ENCODE results near the gene SECISBP2L. TPM values are rescaled to one million over a fixed set of nuclear protein-coding genes. Genes with fewer than 3 reads are reported as not detected.
"Not testable (repeated sequence)": the region's sequence is repeated elsewhere in the genome, so short reads cannot be mapped to it uniquely, and the experiment has no call there.

Gene SECISBP2L
- total RNA-seq, 1 donor = 74.3 TPM

DNA sequence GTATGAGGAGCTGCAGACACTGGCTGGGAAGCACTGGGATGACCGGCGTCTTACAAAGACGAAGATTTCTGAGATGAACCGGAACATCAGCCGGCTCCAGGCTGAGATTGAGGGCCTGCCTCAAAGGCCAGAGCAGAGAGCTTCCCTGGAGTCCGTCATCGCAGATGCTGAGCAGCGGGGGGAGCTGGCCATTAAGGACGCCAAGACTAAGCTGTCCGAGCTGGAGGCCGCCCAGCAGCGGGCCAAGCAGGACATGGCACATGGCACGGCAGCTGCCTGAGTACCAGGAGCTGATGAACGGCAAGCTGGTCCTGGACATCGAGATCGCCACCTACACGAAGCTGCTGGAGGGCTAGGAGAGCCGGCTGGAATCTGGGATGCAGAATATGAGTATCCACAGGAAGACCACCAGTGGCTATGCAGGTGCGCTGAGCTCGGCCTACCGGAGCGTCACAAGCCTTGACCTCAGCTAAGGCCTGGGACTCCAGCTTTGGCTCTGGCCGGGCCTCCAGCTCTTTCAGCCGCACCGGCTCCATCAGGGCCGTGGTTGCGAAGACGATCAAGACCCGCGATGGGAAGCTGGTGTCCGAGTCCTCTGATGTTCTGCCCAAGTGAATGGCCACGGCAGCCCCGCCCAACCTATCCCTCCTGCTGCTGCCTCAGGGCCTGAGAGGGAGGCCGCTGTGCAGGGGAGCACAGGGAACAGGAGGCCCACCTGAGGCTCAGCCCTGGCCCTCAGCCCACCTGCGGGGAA is 73.3 kb downstream of the SECISBP2L start:
- H3K4me3 ChIP-seq (ENCODE audit: low read depth, low read length) = no peak overlapping the region
- TF ChIP-seq CTCF (IDR thresholded peaks at IDR 0.05; ENCODE audit: insufficient read depth, low read depth, low read length) = no peak
- no peak for DNase-seq (ENCODE audit: low read depth)

GRCh38 chr15:48970926-48971325 is 75.3 kb downstream of the SECISBP2L start:
- not testable (repeated sequence) for DNase-seq (ENCODE audit: low read depth); H3K4me3 ChIP-seq (ENCODE audit: low read depth, low read length)

DNA sequence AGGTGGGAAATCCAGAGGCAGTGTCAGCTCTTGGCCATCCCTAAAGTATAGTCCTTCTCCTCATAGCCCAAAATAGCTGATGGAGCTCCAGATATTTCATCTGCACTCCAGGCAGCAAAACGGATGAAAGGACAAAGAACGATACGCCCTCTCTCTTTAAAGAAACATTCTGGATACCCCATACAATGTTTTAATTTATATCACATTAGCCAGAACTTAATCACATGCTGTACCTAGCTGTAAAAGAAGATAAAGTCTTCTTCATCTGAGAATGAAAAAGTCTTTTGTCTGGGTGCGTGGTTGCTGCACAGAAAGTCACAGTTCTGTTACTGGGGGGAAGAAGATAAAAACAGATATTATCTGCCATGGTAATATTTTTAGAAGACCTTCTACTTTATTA is 78.2 kb downstream of the SECISBP2L start:
- no peak for DNase-seq (ENCODE audit: low read depth)
- H3K4me3 ChIP-seq (ENCODE audit: low read depth, low read length) = no peak overlapping the region
- no peak for TF ChIP-seq CTCF (IDR thresholded peaks at IDR 0.05; ENCODE audit: insufficient read depth, low read depth, low read length)

DNA sequence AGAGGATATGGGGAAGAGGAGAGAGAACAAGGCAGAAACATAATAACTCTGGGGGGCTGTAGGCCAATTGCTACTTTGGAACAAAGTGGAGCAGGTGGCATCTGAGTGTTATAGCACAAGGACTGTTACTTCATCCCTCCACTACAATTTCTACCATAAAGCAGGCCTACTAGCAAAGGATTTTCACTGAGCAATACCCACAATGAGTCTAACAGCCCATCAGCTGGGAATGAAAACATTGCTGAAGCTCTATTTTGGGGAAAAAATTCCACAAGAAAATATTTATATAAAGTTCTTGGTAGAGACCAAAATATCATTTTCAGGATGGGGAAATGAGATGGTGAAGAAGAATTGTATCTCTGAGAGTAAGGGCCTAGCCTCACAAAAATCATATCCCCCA is 78.9 kb downstream of the SECISBP2L start:
- DNase-seq (ENCODE audit: low read depth) = no peak
- no peak for TF ChIP-seq CTCF (IDR thresholded peaks at IDR 0.05; ENCODE audit: insufficient read depth, low read depth, low read length)
- H3K4me3 ChIP-seq (ENCODE audit: low read depth, low read length) = no peak overlapping the region

- peak; percentile 55 for DNase-seq (ENCODE audit: low read depth)
- H3K4me3 ChIP-seq (ENCODE audit: low read depth, low read length) = no peak overlapping the region
These were observed 79.5 kb downstream of the SECISBP2L start for GRCh38 chr15:48966595-48967301.

GRCh38 chr15:48965972-48966371 is 80.3 kb downstream of the SECISBP2L start:
- H3K4me3 ChIP-seq (ENCODE audit: low read depth, low read length) = no peak overlapping the region
- DNase-seq (ENCODE audit: low read depth) = peak; percentile 82
- TF ChIP-seq CTCF (IDR thresholded peaks at IDR 0.05; ENCODE audit: insufficient read depth, low read depth, low read length) = peak; percentile 61

More at GRCh38 chr15:48966595-48967301, 79.5 kb downstream of the SECISBP2L start:
- TF ChIP-seq CTCF (IDR thresholded peaks at IDR 0.05; ENCODE audit: insufficient read depth, low read depth, low read length) = no peak

- no peak for DNase-seq (ENCODE audit: low read depth)
- TF ChIP-seq CTCF (IDR thresholded peaks at IDR 0.05; ENCODE audit: insufficient read depth, low read depth, low read length) = no peak
- H3K4me3 ChIP-seq (ENCODE audit: low read depth, low read length) = no peak overlapping the region
These were observed 81.3 kb downstream of the SECISBP2L start for GRCh38 chr15:48964898-48965297.

Measured in fibroblast of villous mesenchyme (primary cell).